ENCODE measurements around the gene DAAM1. TPM values are rescaled to one million over a fixed set of nuclear protein-coding genes. Genes with fewer than 3 reads are reported as not detected.

Gene DAAM1
- total RNA-seq, 1 donor from 2014 or later, result 39.5 TPM

GRCh38 chr14:59349258-59349701 is 160.8 kb downstream of the DAAM1 start:
- no peaks in the 10 kb centered on the region for H3K27me3 ChIP-seq
- Mint-ChIP-seq H3K4me3 (no peak overlapping the region), H3K27ac (no peak overlapping the region), H3K4me1 (peaks cover 20% of the 10 kb centered on the region), H3K36me3 (peaks cover 24% of the 10 kb centered on the region), H3K27me3 (ENCODE audit: insufficient read depth, low read depth) (no peaks in the 10 kb centered on the region), H3K9me3 (no peaks in the 10 kb centered on the region)
- no peaks in the 10 kb centered on the region for H3K36me3 ChIP-seq
- H3F3A ChIP-seq (ENCODE audit: low read depth), result peaks cover 11% of the 10 kb centered on the region
- peaks cover 17% of the 10 kb centered on the region for H3K4me1 ChIP-seq
- H3K4me2 ChIP-seq, result no peak overlapping the region
- H4K20me1 ChIP-seq (ENCODE audit: low read depth), result no peaks in the 10 kb centered on the region
- H3K9ac ChIP-seq, result no peak overlapping the region
- no peaks in the 10 kb centered on the region for H3K79me2 ChIP-seq (ENCODE audit: low read depth)
- no peak overlapping the region for H2AFZ ChIP-seq (replicated peaks)
- TF ChIP-seq EZH2phosphoT487 (IDR thresholded peaks at IDR 0.05) (no peak), EZH2 (IDR thresholded peaks at IDR 0.05) (no peak), CTCF (IDR thresholded peaks at IDR 0.05) (no peak)
- no peak overlapping the region for H3K27ac ChIP-seq
- H3K9me3 ChIP-seq (ENCODE audit: low read depth), result no peaks in the 10 kb centered on the region
- no peak overlapping the region for H3K4me3 ChIP-seq
- no peak for DNase-seq (ENCODE audit: low spot score)

DNA sequence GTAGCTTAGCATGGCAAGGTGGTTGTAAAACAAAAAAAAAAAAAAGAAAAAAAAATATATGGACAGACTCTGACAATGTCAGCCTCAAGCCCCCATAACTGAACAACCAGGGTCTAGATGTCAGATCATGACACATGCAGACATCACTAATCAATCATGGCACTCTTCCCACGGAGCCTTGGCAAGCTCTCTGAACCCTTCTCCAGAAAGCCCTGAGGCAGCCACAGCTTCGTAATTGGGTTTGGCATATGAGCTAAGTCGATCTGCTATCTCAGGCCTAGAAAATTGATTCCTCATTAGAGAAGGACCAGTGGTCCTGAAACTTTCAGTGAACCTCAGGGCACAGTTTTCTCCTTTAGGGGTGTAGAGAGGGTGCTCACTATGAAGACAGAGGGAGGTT is 164.5 kb downstream of the DAAM1 start:
- peaks cover 32% of the 10 kb centered on the region for H3K36me3 Mint-ChIP-seq
- H3K4me1 Mint-ChIP-seq, result no peaks in the 10 kb centered on the region
- no peaks in the 10 kb centered on the region for H3K9me3 ChIP-seq (ENCODE audit: low read depth)
- no peaks in the 10 kb centered on the region for H3K27me3 ChIP-seq
- no peaks in the 10 kb centered on the region for H3K4me1 ChIP-seq
- TF ChIP-seq CTCF (IDR thresholded peaks at IDR 0.05) (no peak), EZH2 (IDR thresholded peaks at IDR 0.05) (no peak), EZH2phosphoT487 (IDR thresholded peaks at IDR 0.05) (no peak)
- no peaks in the 10 kb centered on the region for H3K79me2 ChIP-seq (ENCODE audit: low read depth)
- H3F3A ChIP-seq (ENCODE audit: low read depth), result no peaks in the 10 kb centered on the region
- H3K27me3 Mint-ChIP-seq (ENCODE audit: insufficient read depth, low read depth), result no peaks in the 10 kb centered on the region
- no peaks in the 10 kb centered on the region for H4K20me1 ChIP-seq (ENCODE audit: low read depth)
- no peak overlapping the region for H3K4me3 Mint-ChIP-seq
- no peak overlapping the region for H3K9ac ChIP-seq
- H2AFZ ChIP-seq (replicated peaks), result no peak overlapping the region
- H3K4me2 ChIP-seq, result no peak overlapping the region
- H3K27ac Mint-ChIP-seq, result no peak overlapping the region
- no peak for DNase-seq (ENCODE audit: low spot score)
- H3K36me3 ChIP-seq, result no peaks in the 10 kb centered on the region
- no peaks in the 10 kb centered on the region for H3K9me3 Mint-ChIP-seq
- no peak overlapping the region for H3K4me3 ChIP-seq
- H3K27ac ChIP-seq, result no peak overlapping the region

GRCh38 chr14:59354666-59355065 is 166.2 kb downstream of the DAAM1 start:
- no peaks in the 10 kb centered on the region for H3K79me2 ChIP-seq (ENCODE audit: low read depth)
- no peak overlapping the region for H3K4me2 ChIP-seq
- Mint-ChIP-seq H3K27me3 (ENCODE audit: insufficient read depth, low read depth) (no peaks in the 10 kb centered on the region), H3K27ac (no peak overlapping the region), H3K4me1 (no peaks in the 10 kb centered on the region), H3K9me3 (no peaks in the 10 kb centered on the region), H3K36me3 (peaks cover 34% of the 10 kb centered on the region), H3K4me3 (no peak overlapping the region)
- H3K27ac ChIP-seq, result no peak overlapping the region
- TF ChIP-seq EZH2 (IDR thresholded peaks at IDR 0.05), result no peak
- TF ChIP-seq CTCF (IDR thresholded peaks at IDR 0.05), result no peak
- no peak for TF ChIP-seq EZH2phosphoT487 (IDR thresholded peaks at IDR 0.05)
- H3K9me3 ChIP-seq (ENCODE audit: low read depth), result no peaks in the 10 kb centered on the region
- H3K27me3 ChIP-seq, result no peaks in the 10 kb centered on the region
- DNase-seq (ENCODE audit: low spot score), result no peak
- no peaks in the 10 kb centered on the region for H3F3A ChIP-seq (ENCODE audit: low read depth)
- no peak overlapping the region for H3K9ac ChIP-seq
- H2AFZ ChIP-seq (replicated peaks), result no peak overlapping the region
- H4K20me1 ChIP-seq (ENCODE audit: low read depth), result no peaks in the 10 kb centered on the region
- H3K4me1 ChIP-seq, result no peaks in the 10 kb centered on the region
- H3K36me3 ChIP-seq, result peaks cover 3% of the 10 kb centered on the region
- H3K4me3 ChIP-seq, result no peak overlapping the region
